ENCODE data around the gene LOXL3.

DNA sequence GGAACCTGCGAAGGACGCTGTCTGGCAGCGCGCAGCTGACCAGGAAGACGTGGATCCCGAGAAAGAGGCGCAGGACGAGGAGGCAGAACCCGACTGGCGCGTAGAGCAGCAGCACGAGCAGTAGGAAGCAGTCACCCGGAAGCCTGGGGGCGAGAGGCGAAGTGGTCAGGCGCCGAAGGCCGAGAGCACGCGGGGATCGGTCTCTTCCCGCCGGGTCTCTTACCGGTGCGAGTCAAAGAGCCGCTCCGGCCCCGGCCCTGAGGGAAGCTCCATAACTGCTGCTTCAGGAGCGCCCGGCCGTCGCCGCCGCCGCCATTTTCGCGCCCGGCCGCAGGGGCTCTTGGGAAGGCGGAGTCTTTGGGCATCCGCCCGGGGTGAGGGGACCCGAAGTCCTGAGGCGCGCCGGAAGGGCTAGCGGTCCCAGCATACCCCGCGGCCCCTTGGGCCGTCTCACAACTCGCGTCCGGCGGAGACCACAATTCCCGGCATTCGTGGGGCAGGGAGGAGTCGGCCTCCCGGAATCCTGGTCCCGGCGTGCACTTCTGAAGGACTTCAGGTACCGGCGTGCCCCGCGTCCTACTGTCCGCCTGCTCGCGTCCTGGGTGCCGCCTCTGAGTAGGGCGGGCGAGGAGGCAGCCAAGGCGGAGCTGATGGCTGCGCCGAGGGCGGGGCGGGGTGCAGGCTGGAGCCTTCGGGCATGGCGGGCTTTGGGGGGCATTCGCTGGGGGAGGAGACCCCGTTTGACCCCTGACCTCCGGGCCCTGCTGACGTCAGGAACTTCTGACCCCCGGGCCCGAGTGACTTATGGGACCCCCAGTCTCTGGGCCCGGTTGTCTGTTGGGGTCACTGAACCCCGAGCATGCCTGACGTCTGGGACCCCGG, 24.1 kb downstream of the LOXL3 start, which contains the start of the genes AUP1 and HTRA2:
- TF ChIP-seq, protein P1, sequence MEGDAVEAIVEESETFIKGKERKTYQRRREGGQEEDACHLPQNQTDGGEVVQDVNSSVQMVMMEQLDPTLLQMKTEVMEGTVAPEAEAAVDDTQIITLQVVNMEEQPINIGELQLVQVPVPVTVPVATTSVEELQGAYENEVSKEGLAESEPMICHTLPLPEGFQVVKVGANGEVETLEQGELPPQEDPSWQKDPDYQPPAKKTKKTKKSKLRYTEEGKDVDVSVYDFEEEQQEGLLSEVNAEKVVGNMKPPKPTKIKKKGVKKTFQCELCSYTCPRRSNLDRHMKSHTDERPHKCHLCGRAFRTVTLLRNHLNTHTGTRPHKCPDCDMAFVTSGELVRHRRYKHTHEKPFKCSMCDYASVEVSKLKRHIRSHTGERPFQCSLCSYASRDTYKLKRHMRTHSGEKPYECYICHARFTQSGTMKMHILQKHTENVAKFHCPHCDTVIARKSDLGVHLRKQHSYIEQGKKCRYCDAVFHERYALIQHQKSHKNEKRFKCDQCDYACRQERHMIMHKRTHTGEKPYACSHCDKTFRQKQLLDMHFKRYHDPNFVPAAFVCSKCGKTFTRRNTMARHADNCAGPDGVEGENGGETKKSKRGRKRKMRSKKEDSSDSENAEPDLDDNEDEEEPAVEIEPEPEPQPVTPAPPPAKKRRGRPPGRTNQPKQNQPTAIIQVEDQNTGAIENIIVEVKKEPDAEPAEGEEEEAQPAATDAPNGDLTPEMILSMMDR (conservative IDR thresholded peaks at IDR 0.05; ENCODE audit: low read depth, low read length), result no peak
- no peak for TF ChIP-seq EZH2 (IDR thresholded peaks at IDR 0.05; ENCODE audit: low read length, unreplicated experiment)

All from PC-3 (cell line).